ENCODE results near the gene GNAS. TPM values are rescaled to one million over a fixed set of nuclear protein-coding genes. Genes with fewer than 3 reads are reported as not detected.

GNAS gene
- polyA plus RNA-seq, 1 donor (not counting 4 experiments of a cell fraction or from before 2014, with no cell fraction given): 560 TPM

DNA sequence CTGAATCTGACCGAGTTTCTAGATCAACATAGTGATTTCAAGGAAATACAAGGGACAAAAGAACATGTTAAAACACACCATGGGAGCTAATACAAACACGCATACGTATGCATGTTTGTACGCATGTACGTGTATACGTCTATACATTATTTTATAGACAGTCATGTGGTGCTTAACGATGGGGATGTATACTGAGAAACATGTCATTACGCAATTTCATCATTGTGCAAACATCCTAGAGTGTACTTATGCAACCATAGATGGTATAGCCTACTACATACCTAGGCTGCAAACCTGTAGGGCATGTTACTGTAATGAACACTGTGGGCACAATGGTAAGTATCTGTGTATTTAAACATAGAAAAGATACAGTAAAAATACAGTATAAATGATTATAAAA, 103.6 kb downstream of the GNAS start:
- no peak for FAIRE-seq

GRCh38 chr20:58959652-58960051, 107.1 kb downstream of the GNAS start:
- no peaks in the 10 kb centered on the region for H3K4me1 ChIP-seq (ENCODE audit: control insufficient read depth, extremely low read depth, insufficient read depth, low read length)
- H3K4me2 ChIP-seq (ENCODE audit: control insufficient read depth, extremely low read depth, insufficient read depth, low read depth, low read length): no peak overlapping the region
- FAIRE-seq (no peak), DNase-seq (ENCODE audit: low read depth, low spot score) (no peak)
- TF ChIP-seq CTCF (optimal IDR thresholded peaks at IDR 0.05 in 1 of 3, IDR thresholded peaks at IDR 0.05 in 1 of 3, conservative IDR thresholded peaks at IDR 0.05 in 1 of 3; ENCODE audit: extremely low read depth in 1 of 3, insufficient read depth in 2 of 3, low read length in 3 of 3): no peak
- no peak for TF ChIP-seq EZH2 (IDR thresholded peaks at IDR 0.05; ENCODE audit: low read length)
- no peaks in the 10 kb centered on the region for H4K20me1 ChIP-seq (ENCODE audit: control insufficient read depth, extremely low read depth, insufficient read depth, low read length)
- no peaks in the 10 kb centered on the region for H3K9me1 ChIP-seq (ENCODE audit: control insufficient read depth, extremely low read depth, insufficient read depth, low read length)
- no peak overlapping the region for H3K27ac ChIP-seq (ENCODE audit: control insufficient read depth, insufficient read depth, low read length)
- H3K36me3 ChIP-seq (ENCODE audit: control insufficient read depth in 2 of 2, extremely low read depth in 1 of 2, insufficient read depth in 2 of 2, low read length in 2 of 2): no peaks in the 10 kb centered on the region
- no peaks in the 10 kb centered on the region for H3K79me2 ChIP-seq (ENCODE audit: control insufficient read depth, insufficient read depth, low read length)
- dilution Hi-C loops (cut with MboI; ENCODE audit: extremely low pct_ligation_motif_present, low sequenced_read_pairs): no loop called here
- H3K9me3 ChIP-seq (ENCODE audit: control insufficient read depth, low read depth, low read length): no peaks in the 10 kb centered on the region
- H3K4me3 ChIP-seq (ENCODE audit: control insufficient read depth in 2 of 3, extremely low read depth in 1 of 3, insufficient read depth in 2 of 3, low read depth in 1 of 3, low read length in 3 of 3): no peak overlapping the region
- H3K9ac ChIP-seq (ENCODE audit: control insufficient read depth, extremely low read depth, insufficient read depth, low read length): no peak overlapping the region
- H2AFZ ChIP-seq (ENCODE audit: control insufficient read depth, low read length): no peak overlapping the region
- peaks cover 7% of the 10 kb centered on the region for H3K27me3 ChIP-seq (ENCODE audit: control insufficient read depth, extremely low read depth, insufficient read depth, low read length)

More for the DNA sequence above, 103.6 kb downstream of the GNAS start:
- H3K9me3 ChIP-seq (ENCODE audit: control insufficient read depth, low read depth, low read length): no peaks in the 10 kb centered on the region
- no peak overlapping the region for H3K4me3 ChIP-seq (ENCODE audit: control insufficient read depth in 2 of 3, extremely low read depth in 1 of 3, insufficient read depth in 2 of 3, low read depth in 1 of 3, low read length in 3 of 3)
- no peaks in the 10 kb centered on the region for H3K27me3 ChIP-seq (ENCODE audit: control insufficient read depth, extremely low read depth, insufficient read depth, low read length)
- H3K79me2 ChIP-seq (ENCODE audit: control insufficient read depth, insufficient read depth, low read length): no peaks in the 10 kb centered on the region
- no peak overlapping the region for H3K9ac ChIP-seq (ENCODE audit: control insufficient read depth, extremely low read depth, insufficient read depth, low read length)
- no peak overlapping the region for H3K27ac ChIP-seq (ENCODE audit: control insufficient read depth, insufficient read depth, low read length)
- no peak overlapping the region for H3K4me2 ChIP-seq (ENCODE audit: control insufficient read depth, extremely low read depth, insufficient read depth, low read depth, low read length)
- H2AFZ ChIP-seq (ENCODE audit: control insufficient read depth, low read length): no peak overlapping the region
- no peak for TF ChIP-seq EZH2 (IDR thresholded peaks at IDR 0.05; ENCODE audit: low read length)
- no peak for TF ChIP-seq CTCF (optimal IDR thresholded peaks at IDR 0.05 in 1 of 3, IDR thresholded peaks at IDR 0.05 in 1 of 3, conservative IDR thresholded peaks at IDR 0.05 in 1 of 3; ENCODE audit: extremely low read depth in 1 of 3, insufficient read depth in 2 of 3, low read length in 3 of 3)
- no peak for DNase-seq (ENCODE audit: low read depth, low spot score)
- dilution Hi-C loops (cut with MboI; ENCODE audit: extremely low pct_ligation_motif_present, low sequenced_read_pairs): no loop called here
- H3K9me1 ChIP-seq (ENCODE audit: control insufficient read depth, extremely low read depth, insufficient read depth, low read length): no peaks in the 10 kb centered on the region
- no peaks in the 10 kb centered on the region for H3K36me3 ChIP-seq (ENCODE audit: control insufficient read depth in 2 of 2, extremely low read depth in 1 of 2, insufficient read depth in 2 of 2, low read length in 2 of 2)
- H4K20me1 ChIP-seq (ENCODE audit: control insufficient read depth, extremely low read depth, insufficient read depth, low read length): no peaks in the 10 kb centered on the region
- H3K4me1 ChIP-seq (ENCODE audit: control insufficient read depth, extremely low read depth, insufficient read depth, low read length): no peaks in the 10 kb centered on the region

Small RNA genes within 50 kb of the gene (small RNA-seq; reads per million reads assigned to genes)
- gene MIR298 (ENCODE audit: insufficient read length in 3 of 3, low read depth in 3 of 3, low replicate concordance in 1 of 3) (0 reads per million in 3 experiments), gene RF02127 (ENCODE audit: insufficient read length in 3 of 3, low read depth in 3 of 3, low replicate concordance in 1 of 3) (0 reads per million in 3 experiments), gene RF02128 (ENCODE audit: insufficient read length in 3 of 3, low read depth in 3 of 3, low replicate concordance in 1 of 3) (0 reads per million in 3 experiments), gene RF02130 (ENCODE audit: insufficient read length in 3 of 3, low read depth in 3 of 3, low replicate concordance in 1 of 3) (0 reads per million in 3 experiments), gene RF02131 (ENCODE audit: insufficient read length in 3 of 3, low read depth in 3 of 3, low replicate concordance in 1 of 3) (0 reads per million in 3 experiments)

Other genes with a start within 250 kb of the GNAS start
- 47.3 to 69.7 TPM (median 56.7 TPM) in 3 replicates for gene STX16, start 201.4 kb upstream of the GNAS start, polyA plus RNA-seq
- 4.4 to 8.3 TPM (median 4.5 TPM) in 3 replicates for gene NPEPL1, start 159.9 kb upstream of the GNAS start, polyA plus RNA-seq
- 0.25 to 0.37 TPM (median 0.31 TPM) in 3 replicates for gene GNAS-AS1, start 1.8 kb upstream of the GNAS start, polyA plus RNA-seq
- 59.7 to 105 TPM (median 68.5 TPM) in 3 replicates for gene NELFCD, start 128.5 kb downstream of the GNAS start, polyA plus RNA-seq
- gene CTSZ, start 154.5 kb downstream of the GNAS start, polyA plus RNA-seq: 102 to 171 TPM (median 138 TPM) in 3 replicates
- 0.03 TPM in 1 of 3 replicates, not detected in the others for gene TUBB1, start 166.7 kb downstream of the GNAS start, polyA plus RNA-seq
- 48.3 to 100 TPM (median 99.7 TPM) in 3 replicates for gene ATP5F1E, start 179.6 kb downstream of the GNAS start, polyA plus RNA-seq
- 70.7 to 86.9 TPM (median 75.3 TPM) in 3 replicates for gene PRELID3B, start 190.1 kb downstream of the GNAS start, polyA plus RNA-seq

All from keratinocyte (primary cell).